HEK293 (cell line): ENCODE data around the gene IGSF1.
A peak's percentile ranks its signal among the peaks of the same experiment; 100 is the strongest.

ENCODE experiments used
- CTCF ChIA-PET: fragments of 350-600 bp; formaldehyde crosslinking; extraction: SDS; loops from one replicate; lab custom pipeline; 2021; ENCODE audit warnings: antibody characterized with exemption; lab: Yijun Ruan, JAX
- POLR2A ChIA-PET: fragments of 300-600 bp; formaldehyde crosslinking; extraction: SDS; loops from one replicate; lab custom pipeline; 2020; ENCODE audit warnings: antibody characterized with exemption, inconsistent platforms; lab: Yijun Ruan, JAX
- H3K27ac ChIP-seq: fragments of 200-500 bp; sonication (Bioruptor generic); 2 replicates; pipeline ENCODE4 v1.5.1; 2014; ENCODE audit warnings: low read depth, low read length, control low read depth, inconsistent platforms; ENCODE audit errors: extremely low read depth
- H3K36me3 ChIP-seq, 2 experiments: fragments of 200-500 bp in 1 of 2; sonication (Bioruptor generic) in 1 of 2; 1 replicate in 1 of 2; 2 replicates in 1 of 2; pipeline ENCODE4 v1.5.1; 2014 to 2017; ENCODE audit warnings: inconsistent platforms in 2 of 2, low read length in 2 of 2; ENCODE audit not compliant: control insufficient read depth in 2 of 2, insufficient read depth in 1 of 2
- H3K4me1 ChIP-seq: fragments of 200-500 bp; sonication (Bioruptor generic); 2 replicates; pipeline ENCODE4 v1.5.1; 2014; ENCODE audit warnings: mild to moderate bottlenecking, low read length, inconsistent platforms; ENCODE audit not compliant: control insufficient read depth, insufficient read depth
- H3K4me3 ChIP-seq: 2 replicates; pipeline ENCODE4 v1.5.1; 2011; ENCODE audit warnings: low read depth, mild to moderate bottlenecking, control low read depth, low read length, moderate library complexity
- H3K9me3 ChIP-seq: fragments of 200-500 bp; sonication (Bioruptor generic); 2 replicates; pipeline ENCODE4 v1.5.1; 2014; ENCODE audit warnings: low read depth, low read length, inconsistent platforms; ENCODE audit not compliant: control insufficient read depth, insufficient read depth
- KLF17 ChIP-seq: fragments of 450-650 bp; formaldehyde crosslinking; IDR thresholded peaks from 2 replicates; pipeline ENCODE4 v1.5.1; 2016; ENCODE audit warnings: missing biosample characterization, missing genetic modification characterization
- MYNN ChIP-seq: fragments of 450-650 bp; formaldehyde crosslinking; IDR thresholded peaks from 2 replicates; pipeline ENCODE4 v1.5.1; 2016; ENCODE audit warnings: missing biosample characterization, missing genetic modification characterization, borderline replicate concordance
- OVOL3 ChIP-seq: fragments of 450-650 bp; formaldehyde crosslinking; IDR thresholded peaks from 2 replicates; pipeline ENCODE4 v1.5.1; 2016; ENCODE audit warnings: missing biosample characterization, missing genetic modification characterization
- PRDM2 ChIP-seq: fragments of 450-650 bp; formaldehyde crosslinking; IDR thresholded peaks from 2 replicates; pipeline ENCODE4 v1.5.1; 2016; ENCODE audit warnings: missing biosample characterization, missing genetic modification characterization, borderline replicate concordance
- SCRT1 ChIP-seq: fragments of 450-650 bp; formaldehyde crosslinking; IDR thresholded peaks from 2 replicates; pipeline ENCODE4 v1.5.1; 2016; ENCODE audit warnings: missing biosample characterization, missing genetic modification characterization, borderline replicate concordance
- SETDB1 ChIP-seq: IDR thresholded peaks from one replicate; pipeline ENCODE4 v1.6.1; 2017; ENCODE audit warnings: mild to moderate bottlenecking, low read length, moderate library complexity, mixed read lengths; ENCODE audit not compliant: insufficient read length
- SP3 ChIP-seq: fragments of 450-650 bp; formaldehyde crosslinking; IDR thresholded peaks from 2 replicates; pipeline ENCODE4 v1.5.1; 2016; ENCODE audit warnings: missing biosample characterization, missing genetic modification characterization
- ZBTB20 ChIP-seq: fragments of 450-650 bp; formaldehyde crosslinking; IDR thresholded peaks from 2 replicates; pipeline ENCODE4 v1.5.1; 2016; ENCODE audit warnings: missing biosample characterization, missing genetic modification characterization
- ZBTB48 ChIP-seq: fragments of 450-650 bp; formaldehyde crosslinking; IDR thresholded peaks from 2 replicates; pipeline ENCODE4 v1.5.1; 2016; ENCODE audit warnings: missing biosample characterization, missing genetic modification characterization
- ZFP3 ChIP-seq: fragments of 450-650 bp; formaldehyde crosslinking; IDR thresholded peaks from 2 replicates; pipeline ENCODE4 v1.5.1; 2016; ENCODE audit warnings: low read depth, missing biosample characterization, missing genetic modification characterization
- ZNF211 ChIP-seq: fragments of 450-650 bp; formaldehyde crosslinking; IDR thresholded peaks from 2 replicates; pipeline ENCODE4 v1.5.1; 2016; ENCODE audit warnings: low read depth, missing biosample characterization, missing genetic modification characterization
- ZNF362 ChIP-seq: fragments of 450-650 bp; formaldehyde crosslinking; IDR thresholded peaks from 2 replicates; pipeline ENCODE4 v1.5.1; 2016; ENCODE audit warnings: missing biosample characterization, missing genetic modification characterization
- ZNF449 ChIP-seq: fragments of 450-650 bp; formaldehyde crosslinking; IDR thresholded peaks from 2 replicates; pipeline ENCODE4 v1.5.1; 2017; ENCODE audit warnings: missing biosample characterization, mild to moderate bottlenecking, missing genetic modification characterization, moderate library complexity
- ZNF623 ChIP-seq: fragments of 450-650 bp; formaldehyde crosslinking; IDR thresholded peaks from 2 replicates; pipeline ENCODE4 v1.5.1; 2016; ENCODE audit warnings: missing biosample characterization, missing genetic modification characterization
- ZNF654 ChIP-seq: fragments of 450-650 bp; formaldehyde crosslinking; IDR thresholded peaks from 2 replicates; pipeline ENCODE4 v1.5.1; 2016; ENCODE audit warnings: low read depth, missing biosample characterization, missing genetic modification characterization
- ZNF658 ChIP-seq: fragments of 450-650 bp; formaldehyde crosslinking; IDR thresholded peaks from 2 replicates; pipeline ENCODE4; 2016; ENCODE audit warnings: missing biosample characterization, missing genetic modification characterization
- TF ChIP-seq, protein P1 (sequence below): fragments of 450-650 bp; formaldehyde crosslinking; IDR thresholded peaks from 2 replicates; pipeline ENCODE4 v1.5.1; 2016; ENCODE audit warnings: missing biosample characterization, missing genetic modification characterization

IGSF1 gene

GRCh38 chrX:131264053-131264452 is 25.1 kb downstream of the IGSF1 start:
- TF ChIP-seq KLF17 (tag by site-specific recombination) = no peak
- TF ChIP-seq ZNF658 (tag by site-specific recombination) = no peak
- TF ChIP-seq OVOL3 = no peak
- TF ChIP-seq SETDB1 = no peak
- no peak for TF ChIP-seq ZFP3 (tag by site-specific recombination)
- TF ChIP-seq ZNF449 = no peak
- no peak for TF ChIP-seq SP3 (tag by site-specific recombination)
- TF ChIP-seq MYNN (tag by site-specific recombination) = no peak
- TF ChIP-seq PRDM2 (tag by site-specific recombination) = no peak
- TF ChIP-seq ZNF362 (tag by site-specific recombination) = no peak
- TF ChIP-seq ZBTB20 (tag by site-specific recombination) = no peak
- Histone ChIP-seq H3K4me1 (no peaks in the 10 kb centered on the region), H3K9me3 (no peaks in the 10 kb centered on the region), H3K27ac (no peak overlapping the region), H3K36me3 (no peaks in the 10 kb centered on the region), H3K4me3 (no peak overlapping the region)
- ChIA-PET CTCF (interaction anchor here (0.6 to 1.2 kb wide), 3 partner anchors 195 to 305 kb away, joined by 3 to 5 read pairs (median 3); no protein-coding TSS in a partner anchor), POLR2A (no interaction called here)

GRCh38 chrX:131262738-131263679 is 26.1 kb downstream of the IGSF1 start:
- POLR2A ChIA-PET = no interaction called here
- CTCF ChIA-PET = interaction anchor here (0.7 to 1.2 kb wide), 4 partner anchors 74 to 267 kb away, joined by 3 to 5 read pairs (median 3); no protein-coding TSS in a partner anchor

More at GRCh38 chrX:131262738-131263679, 26.1 kb downstream of the IGSF1 start:
- Histone ChIP-seq H3K27ac (no peak overlapping the region), H3K9me3 (no peaks in the 10 kb centered on the region)
- TF ChIP-seq ZNF211 (tag by site-specific recombination) (no peak), ZNF623 (tag by site-specific recombination) (no peak), ZNF654 (tag by site-specific recombination) (peak; percentile 36), SCRT1 (tag by site-specific recombination) (no peak), ZBTB48 (tag by site-specific recombination) (no peak)
- TF ChIP-seq, protein P1, sequence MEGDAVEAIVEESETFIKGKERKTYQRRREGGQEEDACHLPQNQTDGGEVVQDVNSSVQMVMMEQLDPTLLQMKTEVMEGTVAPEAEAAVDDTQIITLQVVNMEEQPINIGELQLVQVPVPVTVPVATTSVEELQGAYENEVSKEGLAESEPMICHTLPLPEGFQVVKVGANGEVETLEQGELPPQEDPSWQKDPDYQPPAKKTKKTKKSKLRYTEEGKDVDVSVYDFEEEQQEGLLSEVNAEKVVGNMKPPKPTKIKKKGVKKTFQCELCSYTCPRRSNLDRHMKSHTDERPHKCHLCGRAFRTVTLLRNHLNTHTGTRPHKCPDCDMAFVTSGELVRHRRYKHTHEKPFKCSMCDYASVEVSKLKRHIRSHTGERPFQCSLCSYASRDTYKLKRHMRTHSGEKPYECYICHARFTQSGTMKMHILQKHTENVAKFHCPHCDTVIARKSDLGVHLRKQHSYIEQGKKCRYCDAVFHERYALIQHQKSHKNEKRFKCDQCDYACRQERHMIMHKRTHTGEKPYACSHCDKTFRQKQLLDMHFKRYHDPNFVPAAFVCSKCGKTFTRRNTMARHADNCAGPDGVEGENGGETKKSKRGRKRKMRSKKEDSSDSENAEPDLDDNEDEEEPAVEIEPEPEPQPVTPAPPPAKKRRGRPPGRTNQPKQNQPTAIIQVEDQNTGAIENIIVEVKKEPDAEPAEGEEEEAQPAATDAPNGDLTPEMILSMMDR (tag by site-specific recombination) = 0 out of 2 replicates have a peak, but pooled peaks have one; percentile 25
- TF ChIP-seq, all 188 proteins: peak for 2
- Histone ChIP-seq H3K36me3 (no peaks in the 10 kb centered on the region), H3K4me3 (no peak overlapping the region), H3K4me1 (no peaks in the 10 kb centered on the region)
